Activated CD4-positive, alpha-beta T cell treated with anti-CD3 and anti-CD28 coated beads, Interleukin-2, amount 10 ng/mL, durations not matched to agents 7 days and 5 days (primary cell): ENCODE results near the gene SH3BP4. TPM values are rescaled to one million over a fixed set of nuclear protein-coding genes. Genes with fewer than 3 reads are reported as not detected.
A peak's percentile ranks its signal among the peaks of the same experiment; 100 is the strongest.

Source experiments
- CTCF ChIA-PET: fragments of 350-600 bp; sonication (Branson Sonifier 250); formaldehyde crosslinking; loops from one replicate; lab custom pipeline; 2021; ENCODE audit warnings: antibody characterized with exemption; lab: Charles Lee
- POLR2A ChIA-PET: fragments of 350-600 bp; sonication (Branson Sonifier 250); formaldehyde crosslinking; loops from one replicate; lab custom pipeline; 2021; ENCODE audit warnings: antibody characterized with exemption; lab: Charles Lee
- DNase-seq: peaks from one replicate; pipeline ENCODE4 v3.0.0-alpha.2; 2020
- H3K27ac Mint-ChIP-seq: one replicate; pipeline ENCODE4 v1.8.0; 2021; ENCODE audit warnings: mild to moderate bottlenecking, moderate library complexity, mixed read lengths
- H3K27me3 Mint-ChIP-seq: one replicate; pipeline ENCODE4 v1.8.0; 2021; ENCODE audit warnings: mixed read lengths
- H3K36me3 Mint-ChIP-seq: one replicate; pipeline ENCODE4 v1.8.0; 2021; ENCODE audit warnings: low read depth, mixed read lengths
- H3K4me1 Mint-ChIP-seq: one replicate; pipeline ENCODE4 v1.8.0; 2021; ENCODE audit warnings: mixed read lengths
- H3K4me3 Mint-ChIP-seq: one replicate; pipeline ENCODE4 v1.8.0; 2021; ENCODE audit warnings: mild to moderate bottlenecking, moderate library complexity, mixed read lengths
- H3K9me3 Mint-ChIP-seq: one replicate; pipeline ENCODE4 v1.8.0; 2021; ENCODE audit warnings: mixed read lengths
- total RNA-seq, 2 experiments: library from RNA; stranded (reverse); gene quantifications; one replicate each; pipeline ENCODE4 v1.2.3, GENCODE V29; 2021

The SH3BP4 gene
- total RNA-seq, 2 experiments from 2014 or later = not detected

DNA sequence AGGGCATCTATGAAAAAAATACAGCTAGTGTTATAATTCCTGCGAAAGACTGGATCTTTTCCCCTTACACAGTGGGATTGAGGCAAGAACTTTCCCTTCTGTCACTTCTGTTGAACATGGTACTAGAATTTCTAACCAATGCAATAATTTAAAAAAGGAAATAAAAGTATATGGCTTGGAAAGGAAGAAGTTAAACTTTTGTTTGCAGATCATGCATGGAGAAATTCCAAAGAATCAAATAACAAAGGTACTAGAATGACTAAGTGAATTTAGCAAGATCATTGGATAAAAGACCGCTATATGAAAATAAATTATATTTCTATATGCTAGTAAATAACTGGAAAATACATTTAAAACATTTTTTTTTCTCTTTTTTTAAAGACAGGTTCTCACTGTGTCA is 31.0 kb upstream of the SH3BP4 start:
- Mint-ChIP-seq H3K27ac (no peak overlapping the region), H3K36me3 (no peaks in the 10 kb centered on the region), H3K4me3 (no peak overlapping the region), H3K27me3 (peaks cover 15% of the 10 kb centered on the region), H3K4me1 (no peaks in the 10 kb centered on the region), H3K9me3 (no peaks in the 10 kb centered on the region)
- CTCF ChIA-PET = interaction anchor here (0.7 kb wide), 1 partner anchor 41 kb away, joined by 3 read pairs; no protein-coding TSS in a partner anchor
- no peak for DNase-seq
- POLR2A ChIA-PET = no interaction called here

DNA sequence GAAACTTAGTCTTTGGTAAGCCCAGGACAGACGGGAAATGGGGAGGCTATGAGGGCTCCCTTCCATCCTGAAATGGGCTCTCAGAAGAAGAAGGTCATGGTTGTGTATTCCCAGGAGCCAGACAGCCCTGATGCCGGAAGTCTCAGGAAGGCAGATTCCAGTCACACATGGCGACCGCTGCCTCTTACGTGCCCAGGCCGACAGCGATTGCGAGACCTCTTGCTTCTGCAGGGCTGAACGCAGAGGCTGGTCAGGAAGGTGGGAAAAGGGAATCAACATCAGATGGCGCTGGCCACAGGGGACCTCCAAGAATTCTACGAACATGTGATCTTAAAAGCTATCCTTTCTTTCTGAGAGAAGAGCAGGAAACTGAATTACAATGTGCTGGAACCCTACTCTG is 22.8 kb upstream of the SH3BP4 start:
- CTCF ChIA-PET = no interaction called here
- H3K9me3 Mint-ChIP-seq = no peaks in the 10 kb centered on the region
- DNase-seq = no peak

DNA sequence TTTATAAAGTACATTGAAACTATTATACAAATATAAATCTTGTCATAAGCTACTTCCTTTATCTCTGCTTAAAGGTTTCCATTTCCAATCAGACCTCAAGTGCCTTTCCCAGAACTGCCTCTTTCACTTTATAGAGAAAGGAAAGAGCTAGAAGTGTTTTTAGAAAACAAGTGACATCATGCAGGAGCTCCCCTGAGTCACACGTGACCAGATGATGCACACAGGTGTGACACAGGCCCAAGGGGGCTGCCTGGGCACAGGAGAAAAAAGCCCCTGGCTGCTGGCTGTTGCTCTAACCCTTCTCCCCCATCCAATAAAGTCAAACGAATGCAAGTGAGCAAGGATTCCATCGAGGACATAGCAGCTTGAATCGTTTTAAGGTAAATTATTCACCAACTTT is 21.4 kb upstream of the SH3BP4 start:
- ChIA-PET POLR2A (no interaction called here), CTCF (no interaction called here)
- Mint-ChIP-seq H3K27me3 (no peaks in the 10 kb centered on the region), H3K9me3 (no peaks in the 10 kb centered on the region), H3K4me3 (no peak overlapping the region), H3K4me1 (peaks cover 2% of the 10 kb centered on the region), H3K27ac (no peak overlapping the region), H3K36me3 (no peaks in the 10 kb centered on the region)
- no peak for DNase-seq

More for the DNA sequence above, 22.8 kb upstream of the SH3BP4 start:
- Mint-ChIP-seq H3K4me1 (peaks cover 2% of the 10 kb centered on the region), H3K27me3 (peaks cover 8% of the 10 kb centered on the region), H3K27ac (no peak overlapping the region), H3K36me3 (no peaks in the 10 kb centered on the region), H3K4me3 (no peak overlapping the region)
- POLR2A ChIA-PET = no interaction called here

DNA sequence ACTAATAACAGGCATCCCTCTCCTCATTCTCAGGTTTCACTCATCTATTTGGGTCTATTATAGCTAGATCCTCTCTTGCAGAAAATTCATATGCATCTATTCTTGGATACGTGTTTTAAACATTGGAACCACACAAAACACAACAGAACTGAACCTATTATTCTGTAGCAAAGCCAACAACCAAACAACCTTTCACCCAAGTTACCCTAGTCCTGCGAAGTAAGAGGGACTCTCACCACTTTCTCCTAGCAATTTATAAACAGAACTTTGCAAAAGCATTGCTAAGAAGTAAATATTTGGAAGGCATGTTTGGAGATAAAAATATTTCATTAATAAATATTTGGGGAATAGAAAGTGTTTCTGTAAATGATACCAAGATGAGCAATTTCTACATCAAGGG is 20.4 kb upstream of the SH3BP4 start:
- POLR2A ChIA-PET = no interaction called here
- Mint-ChIP-seq H3K9me3 (no peaks in the 10 kb centered on the region), H3K36me3 (no peaks in the 10 kb centered on the region), H3K27me3 (no peaks in the 10 kb centered on the region), H3K4me1 (peaks cover 2% of the 10 kb centered on the region), H3K27ac (no peak overlapping the region), H3K4me3 (no peak overlapping the region)
- CTCF ChIA-PET = no interaction called here
- DNase-seq = no peak

DNA sequence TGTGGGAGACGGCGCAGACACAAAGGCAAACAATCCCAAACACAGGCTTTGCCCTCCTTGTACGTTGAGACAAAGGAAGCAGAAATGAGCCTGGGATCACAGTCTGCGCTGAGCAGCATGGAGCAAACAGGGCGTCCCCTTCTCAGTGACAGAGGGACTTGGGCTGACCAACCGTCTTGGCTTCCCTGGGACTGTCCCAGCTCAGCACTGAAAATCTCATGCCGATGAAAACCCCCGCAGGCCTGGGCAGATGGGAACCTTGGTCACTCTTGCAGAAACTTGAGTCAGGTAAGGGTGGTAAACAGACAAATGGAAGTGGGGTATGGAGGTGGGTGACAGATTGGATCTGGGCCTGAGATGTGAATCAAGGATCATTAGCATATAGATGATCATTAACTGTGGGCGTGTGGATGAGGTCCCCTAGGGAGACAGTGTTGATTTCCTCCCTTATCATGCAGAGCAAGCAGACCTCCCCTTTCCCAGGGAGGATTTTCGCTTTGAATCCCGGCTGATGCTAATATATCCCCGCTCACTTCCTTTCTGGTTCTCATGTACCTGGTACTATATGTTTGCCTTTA is 19.1 kb upstream of the SH3BP4 start:
- peaks cover 2% of the 10 kb centered on the region for H3K4me1 Mint-ChIP-seq
- no peak overlapping the region for H3K4me3 Mint-ChIP-seq
- POLR2A ChIA-PET = no interaction called here
- H3K27ac Mint-ChIP-seq = no peak overlapping the region
- no peaks in the 10 kb centered on the region for H3K9me3 Mint-ChIP-seq
- peaks cover 3% of the 10 kb centered on the region for H3K27me3 Mint-ChIP-seq
- no peak for DNase-seq
- H3K36me3 Mint-ChIP-seq = no peaks in the 10 kb centered on the region
- CTCF ChIA-PET = interaction anchor here (0.6 kb wide), 1 partner anchor 1801 kb away, joined by 3 read pairs; no protein-coding TSS in a partner anchor

DNA sequence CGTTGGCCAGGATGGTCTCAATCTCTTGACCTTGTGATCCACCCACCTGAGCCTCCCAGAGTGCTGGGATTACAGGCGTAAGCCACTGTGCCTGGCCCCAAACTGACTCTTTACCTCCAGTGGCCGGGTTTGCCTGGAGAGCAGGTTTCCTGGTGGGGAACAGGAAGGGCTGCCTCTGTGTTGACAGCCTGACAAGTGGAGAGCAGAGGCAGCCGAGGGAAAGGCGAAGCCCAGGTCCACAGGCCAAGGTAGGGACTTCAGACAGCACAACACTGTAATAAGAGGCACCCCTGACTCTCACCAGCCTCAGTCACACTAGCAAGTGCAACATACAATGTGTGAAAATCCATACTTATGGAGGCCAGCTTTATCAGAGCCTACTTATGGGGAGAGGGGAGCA is 16.5 kb upstream of the SH3BP4 start:
- no peaks in the 10 kb centered on the region for H3K36me3 Mint-ChIP-seq
- no peaks in the 10 kb centered on the region for H3K9me3 Mint-ChIP-seq
- peaks cover 2% of the 10 kb centered on the region for H3K4me1 Mint-ChIP-seq
- no peak for DNase-seq
- no peak overlapping the region for H3K27ac Mint-ChIP-seq
- peaks cover 3% of the 10 kb centered on the region for H3K27me3 Mint-ChIP-seq
- POLR2A ChIA-PET = no interaction called here
- H3K4me3 Mint-ChIP-seq = no peak overlapping the region
- CTCF ChIA-PET = no interaction called here

DNA sequence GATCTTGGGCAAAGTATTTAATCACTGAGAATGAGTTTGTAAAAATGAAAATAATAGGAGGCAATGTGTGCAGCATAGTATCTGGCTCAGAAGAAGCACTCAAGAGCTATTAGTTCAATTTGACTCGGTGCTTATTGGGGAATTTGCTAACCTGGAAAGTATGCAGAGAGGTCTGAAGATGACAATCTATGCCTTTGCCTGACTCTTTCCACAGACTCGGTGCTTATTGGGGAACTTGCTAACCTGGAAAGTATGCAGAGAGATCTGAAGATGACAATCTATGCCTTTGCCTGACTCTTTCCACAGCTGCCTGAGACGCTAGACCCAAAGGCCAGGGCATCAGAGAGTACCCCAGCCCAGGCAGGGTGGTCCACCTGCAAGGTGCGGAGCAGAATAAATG is 12.2 kb upstream of the SH3BP4 start:
- ChIA-PET CTCF (no interaction called here), POLR2A (no interaction called here)
- H3K27ac Mint-ChIP-seq = no peak overlapping the region
- no peak overlapping the region for H3K4me3 Mint-ChIP-seq
- H3K4me1 Mint-ChIP-seq = no peaks in the 10 kb centered on the region
- H3K9me3 Mint-ChIP-seq = no peaks in the 10 kb centered on the region
- H3K27me3 Mint-ChIP-seq = peaks cover 27% of the 10 kb centered on the region
- DNase-seq = no peak
- H3K36me3 Mint-ChIP-seq = no peaks in the 10 kb centered on the region

DNA sequence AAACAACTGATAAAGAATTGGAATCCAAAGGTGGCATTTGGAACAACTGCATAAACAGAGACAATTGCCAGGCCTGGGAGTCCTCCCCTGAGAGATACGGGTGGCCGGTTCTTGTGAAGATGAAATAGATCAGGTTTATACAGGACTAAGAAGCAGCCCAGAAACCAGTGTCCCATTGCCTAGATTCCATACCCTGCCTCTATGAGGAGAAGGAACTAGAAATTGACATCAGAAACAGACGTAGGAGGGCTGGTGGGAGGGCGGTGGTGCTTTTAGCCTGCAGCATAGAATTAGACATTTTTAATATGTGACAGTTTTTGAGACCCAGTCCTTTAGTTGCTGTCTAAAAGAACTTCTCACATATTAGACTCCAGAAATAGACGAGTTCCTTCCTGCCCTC is 11.8 kb upstream of the SH3BP4 start:
- Mint-ChIP-seq H3K4me1 (no peaks in the 10 kb centered on the region), H3K4me3 (no peak overlapping the region), H3K27ac (no peak overlapping the region), H3K9me3 (no peaks in the 10 kb centered on the region), H3K36me3 (no peaks in the 10 kb centered on the region), H3K27me3 (peaks cover 27% of the 10 kb centered on the region)
- ChIA-PET CTCF (no interaction called here), POLR2A (no interaction called here)
- DNase-seq = no peak

DNA sequence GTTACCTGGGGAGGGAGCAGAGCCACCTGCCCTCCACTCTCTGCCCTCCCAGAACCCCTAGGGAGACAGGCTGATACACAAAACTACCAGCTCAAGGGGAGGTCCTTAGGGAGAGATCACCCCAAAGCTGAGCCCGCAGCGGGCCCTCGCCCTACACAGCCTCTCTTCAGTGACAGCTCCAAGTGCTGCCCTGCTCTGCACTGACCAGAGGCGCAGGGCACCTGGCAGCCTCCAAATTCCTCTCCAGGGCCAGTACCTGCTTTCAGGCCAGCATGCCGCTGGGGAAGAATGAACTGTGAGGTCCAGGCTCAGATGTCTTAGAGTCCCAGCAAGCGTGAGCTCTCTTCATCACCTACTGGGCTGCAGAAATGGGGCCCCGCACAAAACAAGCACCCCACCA is 11.3 kb upstream of the SH3BP4 start:
- Mint-ChIP-seq H3K4me3 (no peak overlapping the region), H3K4me1 (no peaks in the 10 kb centered on the region), H3K36me3 (no peaks in the 10 kb centered on the region), H3K27ac (no peak overlapping the region), H3K27me3 (peaks cover 27% of the 10 kb centered on the region), H3K9me3 (no peaks in the 10 kb centered on the region)
- DNase-seq = no peak
- POLR2A ChIA-PET = no interaction called here
- CTCF ChIA-PET = no interaction called here

DNA sequence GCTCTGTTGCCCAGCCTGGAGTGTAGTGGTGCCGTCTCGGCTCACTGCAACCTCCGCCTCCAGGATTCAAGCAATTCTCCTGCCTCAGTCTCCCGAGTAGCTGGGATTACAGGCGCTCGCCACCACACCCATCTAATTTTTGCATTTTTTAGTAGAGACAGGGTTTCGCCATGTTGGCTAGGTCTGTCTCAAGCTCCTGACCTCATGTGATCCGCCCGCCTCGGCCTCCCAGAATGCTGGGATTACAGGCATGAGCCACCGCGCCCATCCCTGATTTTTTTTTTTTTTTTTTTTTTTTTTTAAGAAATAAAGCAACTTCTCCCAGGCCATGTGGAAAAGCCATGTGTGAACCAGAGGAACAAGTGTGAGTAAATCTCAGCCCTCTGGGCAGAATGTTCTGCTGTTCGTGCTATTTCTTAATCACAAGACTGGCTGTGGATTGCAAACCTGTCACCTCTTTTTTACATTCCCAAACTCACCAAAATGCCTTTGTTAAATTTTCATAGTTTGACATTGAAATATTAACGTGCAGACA is 6.4 kb upstream of the SH3BP4 start:
- H3K4me1 Mint-ChIP-seq = no peaks in the 10 kb centered on the region

DNA sequence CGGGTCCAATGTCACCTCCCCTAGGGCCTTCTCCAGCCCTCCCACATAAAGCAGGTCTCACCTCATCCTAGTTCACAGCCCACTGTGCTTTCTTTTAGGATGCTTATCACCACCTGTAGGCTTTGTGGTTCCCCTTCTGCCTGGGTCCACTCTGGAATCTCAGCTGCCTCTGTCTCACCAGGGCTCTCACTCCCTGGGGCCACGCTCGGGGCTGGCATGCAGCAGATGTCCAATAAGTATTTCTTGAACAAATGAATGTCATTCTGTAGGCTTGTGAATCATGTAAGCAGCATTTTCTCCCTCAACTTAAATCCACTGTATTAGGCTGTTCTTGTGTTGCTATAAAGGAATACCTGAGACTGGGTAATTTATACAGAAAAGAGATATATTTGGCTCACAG is 4.3 kb upstream of the SH3BP4 start:
- ChIA-PET POLR2A (no interaction called here), CTCF (no interaction called here)
- Mint-ChIP-seq H3K27ac (no peak overlapping the region), H3K36me3 (no peaks in the 10 kb centered on the region), H3K4me3 (no peak overlapping the region), H3K9me3 (no peaks in the 10 kb centered on the region), H3K4me1 (peaks cover 4% of the 10 kb centered on the region), H3K27me3 (peaks cover 64% of the 10 kb centered on the region)
- no peak for DNase-seq

More for the DNA sequence above, 6.4 kb upstream of the SH3BP4 start:
- Mint-ChIP-seq H3K36me3 (no peaks in the 10 kb centered on the region), H3K27me3 (peaks cover 60% of the 10 kb centered on the region), H3K4me3 (no peak overlapping the region), H3K27ac (no peak overlapping the region), H3K9me3 (no peaks in the 10 kb centered on the region)
- POLR2A ChIA-PET = no interaction called here
- no peak for DNase-seq
- CTCF ChIA-PET = interaction anchor here (0.7 kb wide), 1 partner anchor 48 kb away, joined by 3 read pairs; no protein-coding TSS in a partner anchor

DNA sequence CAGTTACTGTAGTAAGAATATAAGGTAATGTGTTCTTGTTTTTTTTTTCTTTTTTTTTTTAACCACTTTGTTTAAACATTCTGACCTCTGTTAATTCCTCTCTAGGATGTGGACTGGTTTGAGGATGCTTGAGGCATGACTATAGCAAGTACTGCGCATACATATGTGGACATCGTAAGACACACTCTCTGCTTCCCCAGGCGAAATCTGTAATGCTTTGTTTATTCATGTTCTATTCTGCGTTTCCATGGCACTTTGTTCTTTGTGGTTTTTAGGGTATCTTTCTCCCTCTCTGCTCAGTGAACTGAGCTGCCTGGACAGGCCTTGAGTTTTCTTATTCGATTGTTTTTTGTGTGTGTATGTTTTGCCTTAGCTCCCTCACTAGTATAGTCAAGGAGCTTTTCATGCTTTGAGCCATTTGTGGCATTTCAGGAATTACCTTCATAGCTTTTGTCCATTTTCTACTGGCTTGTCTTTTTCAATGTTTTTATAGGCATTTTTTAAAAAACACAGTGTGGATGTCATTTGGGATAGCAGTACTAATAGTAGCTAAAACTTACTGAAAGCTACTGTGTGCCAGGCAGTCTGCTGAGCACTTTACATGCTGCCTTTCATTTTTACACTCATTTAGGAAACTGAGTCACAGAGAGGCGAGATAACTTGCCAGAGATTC is 1.9 kb upstream of the SH3BP4 start:
- no peak for DNase-seq
- Mint-ChIP-seq H3K4me3 (peak overlapping the region; percentile 14), H3K36me3 (no peaks in the 10 kb centered on the region), H3K4me1 (peaks cover 7% of the 10 kb centered on the region), H3K27me3 (peaks cover 69% of the 10 kb centered on the region), H3K9me3 (no peaks in the 10 kb centered on the region), H3K27ac (no peak overlapping the region)
- ChIA-PET CTCF (interaction anchor here (0.6 kb wide), 1 partner anchor 12 kb away, joined by 3 read pairs; no protein-coding TSS in a partner anchor), POLR2A (interaction anchor here (0.6 kb wide), 1 partner anchor 45 kb away, joined by 4 read pairs; no protein-coding TSS in a partner anchor)

DNA sequence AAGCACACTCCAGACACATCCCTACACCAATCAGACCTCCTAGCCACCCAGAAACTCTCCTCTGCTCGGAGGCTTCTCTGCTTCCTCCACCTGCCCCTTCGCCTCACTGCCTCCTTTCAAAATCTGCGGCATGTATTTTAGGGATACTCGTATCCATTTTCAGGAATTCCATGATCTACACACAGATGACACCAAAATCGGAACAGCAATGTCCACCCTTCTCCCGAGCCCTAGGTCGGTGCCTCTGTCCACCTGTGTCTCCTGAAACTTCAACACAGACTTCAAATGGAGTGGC is 1.4 kb upstream of the SH3BP4 start:
- DNase-seq = no peak
- Mint-ChIP-seq H3K9me3 (no peaks in the 10 kb centered on the region), H3K36me3 (no peaks in the 10 kb centered on the region), H3K4me3 (peak overlapping the region; percentile 14), H3K27ac (no peak overlapping the region), H3K4me1 (peaks cover 7% of the 10 kb centered on the region), H3K27me3 (peaks cover 74% of the 10 kb centered on the region)
- ChIA-PET POLR2A (no interaction called here), CTCF (interaction anchor here (0.6 kb wide), 1 partner anchor 12 kb away, joined by 3 read pairs; no protein-coding TSS in a partner anchor)
